ENCODE measurements around the gene CETN3.

The CETN3 gene

DNA sequence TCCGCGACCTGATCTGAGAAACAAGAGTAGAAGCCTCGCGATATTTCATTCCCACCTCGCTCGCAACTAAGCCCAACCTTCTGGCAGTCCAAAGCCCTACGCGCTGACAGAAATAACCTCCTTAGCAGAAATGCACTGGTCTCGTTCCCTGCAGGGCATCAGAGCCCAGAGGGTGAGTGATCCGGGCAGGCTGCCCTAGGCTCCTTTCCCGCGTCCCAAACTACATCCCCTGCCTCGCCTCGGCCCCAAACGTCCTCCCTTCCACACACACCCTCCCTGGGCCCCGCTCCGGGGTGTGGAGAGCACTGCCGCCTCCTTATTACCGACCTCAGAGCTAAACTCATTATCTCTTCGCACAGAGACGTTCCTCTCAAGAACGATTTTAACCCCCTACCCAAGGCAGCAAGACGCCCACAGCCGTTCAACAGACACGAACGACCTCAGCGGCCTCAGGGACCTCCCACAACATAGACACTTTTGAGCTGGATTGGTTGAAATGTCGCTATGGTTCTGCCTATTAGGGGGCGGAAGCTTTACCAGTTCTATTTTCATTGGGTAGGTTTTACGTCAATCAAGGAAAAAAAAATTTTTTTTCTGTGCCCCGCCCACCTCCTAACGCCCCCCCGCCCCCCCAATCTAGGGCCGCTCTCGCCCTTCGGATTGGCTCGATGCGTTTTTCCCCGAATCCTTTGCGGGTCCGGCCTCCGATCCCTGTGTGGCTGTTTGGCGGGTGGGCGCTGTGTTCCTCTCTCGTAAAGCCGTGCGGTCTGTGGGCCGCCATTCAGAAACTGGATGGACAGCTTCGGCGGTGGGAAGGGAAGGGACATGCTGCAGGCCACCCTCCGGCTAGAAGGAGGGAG, at the start of gene CETN3:
Gene CETN3 (minus strand): TSS at position 439 of the 860 bp plus-strand sequence. CDS start 95 bp downstream, at position 344.
- DNase-seq, result peak; percentile 97

DNA sequence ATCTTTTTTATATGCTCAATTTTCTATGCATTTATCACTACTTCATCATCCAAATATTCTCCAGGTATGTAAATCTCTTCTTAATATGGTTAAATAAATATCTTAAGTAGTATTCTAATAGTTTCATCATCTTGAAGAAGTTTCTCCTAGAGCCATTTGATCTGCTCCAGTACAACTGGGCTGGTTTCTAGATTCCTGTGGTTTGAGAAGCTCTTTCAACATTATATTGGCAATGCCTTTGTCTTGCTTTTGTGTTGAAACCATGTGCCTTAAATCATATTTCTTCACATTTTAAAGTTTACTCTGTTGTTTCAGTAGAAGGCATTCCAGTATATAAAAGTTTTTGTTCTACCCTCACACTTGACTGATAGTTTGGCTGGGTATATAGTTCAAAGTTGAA, 37.4 kb upstream of the CETN3 start:
- DNase-seq, result peak; percentile 49

DNA sequence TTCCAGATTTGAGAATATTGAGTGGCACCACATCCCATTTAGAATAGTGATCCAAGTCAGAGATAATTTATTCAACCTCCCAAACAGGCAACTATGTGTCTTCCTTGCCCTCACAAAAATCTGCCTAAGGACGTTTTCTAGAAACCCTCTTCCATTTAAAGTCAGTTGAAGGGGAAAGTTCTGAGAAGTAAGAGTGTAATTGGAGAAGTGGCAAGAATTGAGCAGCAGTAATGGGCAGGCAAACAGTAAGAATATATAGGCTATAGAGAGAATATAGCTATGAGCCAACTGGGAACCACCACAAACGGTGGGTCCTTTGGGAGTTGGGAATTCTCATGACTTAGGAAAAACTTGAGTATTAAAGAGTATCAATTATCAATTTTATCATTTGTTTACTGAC, 31.1 kb upstream of the CETN3 start:
- no peak for DNase-seq

DNA sequence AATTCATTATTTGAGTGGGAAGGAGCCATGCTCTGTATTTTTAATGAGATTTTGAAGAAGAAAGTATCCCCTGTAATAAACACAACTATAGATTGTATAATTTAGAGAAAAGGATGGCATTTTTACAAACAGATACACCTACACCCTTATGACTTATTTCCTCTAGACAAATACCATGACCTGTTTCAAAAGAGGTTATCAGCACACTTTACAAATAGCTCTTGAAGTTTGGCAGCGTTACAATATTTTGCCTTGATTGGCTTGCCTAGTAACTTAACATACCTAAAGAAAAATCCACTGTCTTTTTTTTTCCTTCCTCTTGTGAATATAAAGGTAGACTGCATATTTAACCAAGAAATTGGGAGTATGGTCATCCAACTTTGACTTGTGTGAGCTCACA, 28.5 kb upstream of the CETN3 start:
- DNase-seq, result no peak

DNA sequence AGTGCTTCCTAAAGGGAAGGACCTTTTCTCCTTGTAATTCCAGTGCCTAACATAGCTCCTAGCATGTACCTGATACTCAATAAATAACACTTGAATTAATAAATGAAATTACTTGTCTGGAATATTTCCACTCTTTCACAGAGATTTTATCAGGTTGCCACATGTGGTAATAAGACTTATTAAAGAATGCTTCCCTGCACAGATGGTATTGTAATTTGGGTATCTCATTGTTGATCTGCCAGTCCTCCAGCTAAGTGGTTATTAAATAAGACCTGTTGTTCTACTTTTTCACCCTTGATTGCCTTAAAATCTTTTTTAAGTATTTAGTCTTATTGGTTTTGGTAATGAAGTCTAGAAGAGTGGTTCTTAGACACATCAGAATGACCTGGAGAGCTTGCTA, 28.1 kb upstream of the CETN3 start:
- DNase-seq, result no peak

DNA sequence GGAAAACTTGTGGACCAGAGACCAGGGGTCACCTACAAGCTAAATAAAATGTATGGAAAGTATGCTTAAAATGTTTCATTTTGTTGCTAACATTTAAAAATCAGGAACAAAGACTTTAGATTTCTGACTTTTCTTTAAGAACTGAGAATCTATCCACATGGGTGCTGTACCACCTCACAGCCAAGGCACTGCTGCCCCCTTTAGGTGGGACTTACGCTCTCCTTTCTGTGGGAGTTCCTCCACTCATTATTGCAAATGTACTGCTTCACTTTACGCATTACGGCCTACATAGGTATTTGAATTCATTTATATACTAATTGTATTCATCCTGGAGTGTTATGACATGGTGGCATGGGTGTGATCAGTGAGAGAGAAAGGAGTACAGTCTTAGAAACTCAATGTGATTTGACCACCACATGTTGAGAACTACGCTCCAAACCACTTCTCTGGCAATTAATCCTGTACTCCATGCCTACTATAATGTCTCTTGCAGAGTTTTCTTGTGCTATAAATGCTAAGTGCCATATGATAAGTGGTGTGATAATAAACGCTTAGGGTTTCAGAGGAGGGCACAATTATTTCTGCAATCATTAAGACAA, 24.7 kb upstream of the CETN3 start:
- DNase-seq, result peak; percentile 31

DNA sequence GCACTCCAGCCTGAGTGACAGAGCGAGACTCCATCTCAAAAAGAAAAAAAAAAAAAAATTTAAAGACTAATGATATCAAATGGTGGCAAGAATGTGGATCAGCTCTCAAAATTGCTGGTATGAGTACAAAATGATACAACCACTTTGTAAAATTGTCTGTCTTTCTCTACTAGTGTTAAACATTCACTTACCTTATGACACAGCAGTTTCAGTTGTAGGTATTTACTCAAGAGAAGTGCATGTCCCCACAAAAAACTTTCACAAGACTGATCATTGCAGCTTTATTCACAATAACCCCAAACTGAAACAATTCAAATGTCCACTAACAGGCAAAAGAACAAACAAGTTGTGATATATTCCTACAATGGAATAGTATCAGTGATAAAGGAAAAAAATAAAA, 14.7 kb upstream of the CETN3 start:
- DNase-seq, result no peak

DNA sequence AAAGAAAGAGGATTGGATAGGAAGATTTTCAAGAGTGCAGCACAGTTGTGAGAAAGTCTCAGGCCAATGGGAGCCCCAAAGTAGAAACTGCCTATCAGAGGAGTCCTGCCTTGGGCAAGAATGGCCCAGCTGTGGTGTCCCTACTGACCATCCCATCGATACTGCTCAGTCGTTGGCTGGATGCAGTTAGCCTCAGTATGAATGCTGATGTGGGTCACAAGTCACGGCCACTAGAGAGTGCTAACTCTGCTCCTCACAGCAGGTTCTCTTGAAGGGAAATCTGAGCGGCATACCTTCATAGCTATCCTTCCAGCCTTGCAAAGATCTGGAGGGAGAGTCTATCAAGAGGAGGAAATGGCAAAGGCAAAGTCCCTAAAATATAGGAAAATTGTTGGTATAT, 11.6 kb upstream of the CETN3 start:
- no peak for DNase-seq

DNA sequence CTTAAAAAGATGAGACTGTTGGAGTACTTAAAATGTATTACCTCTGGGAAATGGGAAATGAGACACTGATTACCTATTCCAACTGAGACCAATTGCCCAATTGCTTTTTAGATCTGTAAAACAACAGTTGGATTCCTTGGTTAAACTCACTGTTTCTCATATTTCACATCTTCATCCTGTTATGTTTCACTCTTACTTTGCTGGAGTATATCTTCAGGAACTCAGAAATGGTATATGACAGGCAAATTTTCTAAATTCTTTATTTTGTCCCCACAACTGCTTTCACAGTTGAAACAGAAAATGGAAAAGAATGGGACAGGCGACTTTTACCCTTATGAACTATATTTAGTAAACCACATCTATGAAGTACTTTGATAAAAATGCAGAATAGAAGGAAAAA, 8.7 kb upstream of the CETN3 start:
- DNase-seq, result no peak

DNA sequence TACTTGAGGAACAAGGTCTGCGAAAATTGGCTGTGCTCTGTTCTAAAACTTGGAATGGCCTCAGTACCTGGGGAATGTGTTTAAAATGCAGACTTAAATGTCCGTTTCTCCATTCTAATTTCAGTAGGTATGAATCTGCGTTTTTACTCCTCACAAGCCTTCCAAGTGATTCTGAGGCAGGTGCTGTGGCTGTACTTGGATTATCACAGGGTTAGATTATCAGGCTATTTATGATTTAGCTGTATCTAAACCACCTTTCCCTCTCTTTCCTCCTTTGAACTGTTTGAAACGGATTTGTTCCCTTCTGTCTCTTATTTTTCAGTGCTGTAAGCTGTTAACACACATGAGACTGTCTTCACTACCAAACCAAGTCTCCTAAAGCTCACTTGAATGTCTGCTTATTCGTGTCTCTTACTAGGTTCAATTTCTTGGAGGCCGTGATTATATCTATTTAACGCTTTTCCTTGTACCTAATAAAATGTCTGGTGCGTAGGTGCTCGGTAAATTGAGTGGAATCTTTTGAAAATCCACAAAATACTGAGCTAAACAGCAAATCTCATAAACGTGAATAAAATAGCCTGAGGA, 714 bp upstream of the CETN3 start:
- no peak for DNase-seq

DNA sequence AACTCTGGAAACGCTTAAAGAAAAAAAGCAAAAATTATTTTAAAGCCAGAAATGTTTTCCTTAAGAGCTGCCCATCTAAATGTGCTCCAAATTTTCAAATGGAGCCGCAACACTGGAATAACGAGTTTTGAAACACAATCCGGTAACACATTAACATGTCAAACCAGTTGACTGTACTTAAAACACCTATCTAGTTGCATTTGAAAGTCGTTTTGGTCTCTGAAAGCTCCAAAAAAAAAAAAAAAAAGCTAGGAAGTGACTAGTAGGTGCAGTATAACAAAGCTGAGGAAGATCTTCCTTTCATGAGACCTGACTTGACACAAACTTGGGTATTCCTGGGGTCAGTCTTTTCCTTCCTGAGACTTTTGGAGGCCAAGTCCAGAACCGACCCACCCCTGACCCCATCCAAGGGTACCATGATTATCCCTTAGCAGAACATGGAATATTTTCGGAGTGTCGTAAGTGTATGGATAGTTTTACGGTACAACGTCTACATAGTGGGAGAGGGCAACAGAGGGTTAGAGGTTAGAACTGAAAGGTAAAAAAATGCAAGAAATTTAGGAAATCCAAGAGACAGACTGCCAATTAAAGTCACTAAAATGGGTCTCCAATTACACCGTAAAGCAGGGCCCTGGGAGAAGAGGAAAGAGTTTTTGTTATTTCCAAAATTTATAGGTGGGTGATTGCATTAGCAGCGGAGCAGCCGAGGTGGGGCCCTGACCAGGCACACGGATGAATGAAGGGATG, 812 bp downstream of the CETN3 start:
- no peak for DNase-seq

DNA sequence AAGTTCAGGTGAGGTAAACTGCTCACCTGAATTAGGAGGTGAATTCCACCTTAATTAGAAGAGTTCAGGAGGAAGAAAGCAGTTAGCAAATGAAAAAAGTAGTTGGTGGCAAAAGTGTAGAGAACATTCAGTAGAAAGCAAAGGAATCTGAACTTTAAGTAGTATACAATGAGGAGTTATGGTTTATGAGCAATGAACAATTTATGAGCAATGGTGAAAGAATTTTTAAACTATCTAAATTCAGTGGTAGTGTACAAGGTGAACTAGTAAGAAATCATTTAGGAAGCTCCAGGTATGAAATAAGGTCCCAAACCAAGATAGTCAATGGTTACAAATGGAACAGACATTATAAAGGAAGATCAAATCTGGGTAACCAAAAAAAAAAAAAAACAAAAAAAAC, 3.1 kb downstream of the CETN3 start:
- no peak for DNase-seq

DNA sequence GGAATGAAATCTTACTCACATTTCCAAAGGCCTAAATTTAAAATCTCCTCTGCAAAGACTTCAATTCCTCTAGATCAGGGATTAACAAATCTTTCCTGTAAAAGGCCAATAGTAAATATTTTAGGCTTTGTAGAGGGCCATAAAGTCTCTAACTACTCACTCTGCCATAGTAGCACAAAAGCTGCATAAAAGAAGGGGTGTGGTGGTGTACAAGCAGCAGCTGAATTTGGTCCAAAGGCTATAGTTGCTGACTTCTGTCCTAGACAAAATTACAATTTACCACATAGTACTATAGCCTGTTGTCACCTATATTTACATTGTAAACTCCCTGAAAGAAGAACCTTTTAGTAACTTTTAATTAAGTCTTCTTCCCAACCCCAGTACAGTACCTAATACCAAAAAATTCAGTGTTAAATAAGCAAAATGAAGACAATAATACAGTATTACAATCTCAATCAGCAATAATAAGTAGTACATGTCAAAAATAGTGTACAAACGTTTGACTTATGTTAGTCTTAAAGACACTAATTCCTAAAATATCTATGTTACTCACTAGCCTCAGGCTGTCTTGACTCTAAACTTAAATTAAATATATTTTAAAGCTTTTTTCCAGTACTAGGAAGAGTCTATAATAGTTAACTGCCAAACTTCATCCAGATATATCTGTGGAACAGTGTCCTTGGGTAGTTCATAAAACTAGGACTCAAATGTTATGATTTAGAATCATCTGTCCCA, 6.9 kb downstream of the CETN3 start:
- DNase-seq, result no peak

DNA sequence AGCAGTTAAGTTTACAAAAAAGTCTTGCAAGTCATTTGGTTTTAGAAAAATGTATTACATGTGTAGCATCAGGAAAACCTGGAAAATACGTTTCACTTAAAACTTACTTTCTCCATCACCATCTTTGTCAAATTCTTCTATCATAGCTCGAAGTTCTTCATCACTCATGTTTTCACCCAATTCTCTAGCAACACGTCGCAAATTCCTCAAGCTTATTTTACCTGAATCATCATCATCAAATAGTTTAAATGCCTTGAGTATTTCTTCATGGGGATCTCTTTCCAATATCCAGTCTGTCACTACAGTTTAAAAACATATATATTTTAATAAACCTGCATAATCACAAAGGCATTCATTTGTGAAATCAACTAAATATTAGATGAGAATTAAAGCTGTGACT, 10.3 kb downstream of the CETN3 start:
- DNase-seq, result no peak

DNA sequence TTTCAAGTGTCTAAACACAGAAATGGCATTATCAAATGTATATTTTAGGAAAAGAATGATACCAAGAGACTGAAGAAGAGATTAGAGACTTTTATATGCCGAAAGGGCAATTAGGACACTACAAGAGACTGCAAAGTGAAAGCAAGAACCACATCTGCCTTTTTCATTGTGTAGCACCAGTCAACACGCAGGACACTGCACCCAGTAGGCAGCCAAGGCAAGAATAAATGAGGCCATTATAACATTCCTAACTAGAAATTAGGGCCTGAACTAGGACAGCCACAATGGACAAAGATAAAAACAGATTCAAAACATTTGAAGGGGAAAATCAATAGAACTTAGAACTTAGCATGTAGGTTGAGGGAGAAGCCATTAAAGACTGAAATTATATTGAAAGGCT, 10.8 kb downstream of the CETN3 start:
- no peak for DNase-seq

DNA sequence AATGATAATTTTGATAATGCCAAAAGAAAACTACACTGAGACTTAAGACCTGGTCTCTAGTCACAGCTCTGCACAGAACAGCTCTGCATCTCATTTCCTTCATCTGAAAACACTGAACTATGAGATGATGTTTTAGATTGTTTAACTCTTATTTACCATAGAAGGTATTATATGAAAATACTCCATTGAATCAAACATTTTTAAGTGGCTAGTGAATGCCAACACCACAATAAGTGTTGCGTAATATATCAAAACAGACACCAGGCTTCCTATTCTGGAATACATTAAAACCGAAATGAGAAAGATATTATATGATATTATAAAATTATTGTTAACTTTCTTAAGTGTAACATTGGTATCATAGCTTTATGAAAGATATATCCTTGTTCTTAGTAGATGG, 14.6 kb downstream of the CETN3 start:
- DNase-seq, result no peak

DNA sequence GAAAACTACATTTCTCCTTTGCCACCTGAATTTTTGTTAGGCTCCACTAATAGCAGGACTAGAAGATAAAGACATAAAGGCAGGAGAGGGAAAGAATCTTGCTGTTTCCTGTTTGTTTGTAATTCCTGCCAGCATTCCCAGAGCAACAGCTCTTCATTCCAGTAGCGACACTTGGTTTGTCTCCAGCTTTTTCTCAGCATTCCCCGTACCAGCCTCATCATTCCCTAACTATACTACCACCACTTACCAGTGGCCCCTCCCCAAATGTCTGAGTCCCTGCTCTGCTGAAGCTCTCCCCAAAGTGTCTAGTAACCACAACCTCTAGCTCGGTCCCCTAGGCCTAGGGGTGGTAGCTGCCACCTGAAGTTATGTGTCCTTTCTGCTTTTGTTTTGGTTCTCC, 18.6 kb downstream of the CETN3 start:
- no peak for DNase-seq

DNA sequence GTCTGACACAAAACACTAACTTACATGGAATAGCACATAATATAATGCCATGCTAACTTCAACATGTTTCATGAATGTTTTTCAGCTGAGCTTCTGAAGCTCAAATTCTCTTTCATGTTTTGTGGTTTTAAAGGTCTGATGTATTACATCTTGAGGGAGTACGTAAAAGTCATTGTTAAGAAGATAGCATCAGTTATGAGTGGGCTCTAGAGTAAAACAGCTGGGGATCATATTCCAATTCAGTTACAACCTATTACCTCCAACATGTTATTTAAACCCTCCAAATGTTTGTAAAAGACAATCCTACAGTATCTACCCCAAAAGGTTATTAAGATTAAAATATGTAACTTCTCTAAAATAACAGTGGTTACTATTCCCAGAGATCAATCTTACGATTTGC, 19.2 kb downstream of the CETN3 start:
- no peak for DNase-seq

DNA sequence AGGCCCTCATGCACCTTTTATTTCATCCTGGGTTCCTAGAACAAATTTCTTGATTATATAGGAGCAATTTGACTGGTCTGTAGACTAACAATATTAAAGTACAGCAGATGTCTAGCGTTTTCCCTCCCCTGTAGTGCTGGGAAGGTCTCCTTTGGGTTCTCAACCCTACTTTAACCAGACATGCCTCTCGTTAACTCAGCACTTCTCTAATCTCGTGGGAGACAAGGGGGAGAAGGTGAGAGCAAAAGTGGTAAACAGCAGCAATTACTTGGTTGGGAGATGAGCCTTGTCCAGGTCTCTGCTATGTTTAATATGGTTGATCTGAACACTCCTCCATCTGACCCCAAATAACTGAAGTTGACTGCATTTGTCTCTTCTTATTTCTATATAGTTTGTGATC, 22.0 kb downstream of the CETN3 start:
- no peak for DNase-seq

DNA sequence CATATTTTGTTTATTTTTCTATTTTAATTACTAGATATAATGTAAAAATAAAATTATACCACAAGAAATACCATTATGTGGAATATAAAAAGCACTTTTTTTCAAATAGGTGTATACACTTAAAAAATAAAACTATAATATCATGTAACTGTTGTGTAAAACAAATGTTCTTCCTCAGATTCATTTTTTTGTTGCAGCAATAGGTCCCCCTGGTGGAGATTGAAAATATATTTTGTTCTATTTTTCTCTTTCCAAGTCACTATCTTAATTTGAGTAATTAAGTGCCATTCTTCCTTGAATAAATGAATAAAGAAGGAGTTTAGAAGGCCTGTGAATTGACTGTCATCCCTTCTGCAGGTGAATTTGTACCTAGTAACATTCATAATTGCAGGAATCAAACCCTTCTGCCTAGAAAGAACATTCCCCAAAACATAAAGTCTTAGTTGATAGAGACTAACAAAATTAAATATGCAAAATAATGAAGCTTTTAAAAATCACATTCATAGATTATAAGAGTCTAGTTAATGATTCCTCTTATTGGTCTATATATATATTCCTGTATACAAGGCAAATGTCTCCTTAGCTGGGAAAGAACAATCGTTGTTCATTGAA, 23.4 kb downstream of the CETN3 start:
- DNase-seq, result peak; percentile 19

DNA sequence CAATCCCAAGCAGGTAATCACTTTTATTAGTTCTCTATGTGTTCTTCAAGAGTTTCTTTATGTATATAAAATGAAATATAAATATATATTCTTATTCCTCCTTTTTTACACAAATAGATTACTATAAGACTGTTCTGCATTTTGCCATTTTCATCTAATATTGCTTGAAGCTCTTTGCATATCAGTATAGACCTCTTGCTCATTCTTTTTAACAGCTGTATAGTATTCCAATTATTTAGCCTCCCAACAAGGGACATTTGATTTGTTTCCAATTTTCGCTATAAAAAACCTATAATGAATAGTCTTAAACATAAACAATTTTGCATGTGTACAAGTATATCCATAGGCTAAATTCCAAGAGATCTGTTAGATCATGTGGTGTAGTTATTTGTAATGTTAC, 25.2 kb downstream of the CETN3 start:
- no peak for DNase-seq

DNA sequence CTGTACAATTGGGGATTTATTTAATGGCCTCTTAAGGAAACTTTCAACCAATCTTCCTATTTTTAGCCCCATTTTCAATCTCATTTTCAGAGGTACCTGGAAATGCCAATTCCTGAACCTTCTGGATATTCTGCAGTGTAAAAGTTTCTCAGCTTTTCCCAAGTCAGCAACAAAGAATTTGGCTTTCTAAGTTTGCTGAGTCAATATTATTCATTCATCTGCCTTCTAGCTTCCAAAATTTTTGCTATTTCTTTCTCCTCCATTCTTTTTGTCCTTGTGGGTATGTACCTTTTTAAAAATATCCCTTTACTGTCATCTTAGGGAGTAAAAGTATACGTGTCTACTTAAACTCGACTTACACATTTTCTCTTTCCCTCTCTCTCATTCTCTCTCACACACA, 25.7 kb downstream of the CETN3 start:
- DNase-seq, result no peak

All from fibroblast of skin of right quadriceps (primary cell).